A549 treated with AZD2906 at 1 μM for 4 hours (cell line): ENCODE data around the gene ZNF235. TPM values are rescaled to one million over a fixed set of nuclear protein-coding genes. Genes with fewer than 3 reads are reported as not detected.

Experiments
- total RNA-seq: library from RNA; stranded (reverse); fragments of 200-300 nt; extraction: Qiagen RNA extraction; gene quantifications from 5 replicates; pipeline ENCODE4 v1.2.3, GENCODE V29; 2022

Gene ZNF235
- total RNA-seq = 2.6 to 3.4 TPM (median 2.8 TPM) in 5 replicates

GRCh38 chr19:44304659-44305193 is at the start of gene ZNF235:
Gene ZNF235, minus strand, starts transcription at chr19:44305025. Its CDS starts 1,621 bp downstream, at chr19:44303404.

Other genes with a start within 250 kb of the ZNF235 start
- 0.30 to 0.55 TPM (median 0.38 TPM) in 5 replicates for gene ZNF284, start 232.9 kb downstream of the ZNF235 start, total RNA-seq
- 7.7 to 12.2 TPM (median 9.0 TPM) in 5 replicates for gene ZNF224, start 210.7 kb downstream of the ZNF235 start, total RNA-seq
- 2.2 to 3.7 TPM (median 2.6 TPM) in 5 replicates for gene ZNF225, start 191.6 kb downstream of the ZNF235 start, total RNA-seq
- 1.4 to 2.3 TPM (median 2.0 TPM) in 5 replicates for gene ZNF234, start 163.5 kb downstream of the ZNF235 start, total RNA-seq
- gene ZNF226, start 139.9 kb downstream of the ZNF235 start, total RNA-seq = 17.2 to 21.5 TPM (median 18.9 TPM) in 5 replicates
- gene ZNF227, start 92.5 kb downstream of the ZNF235 start, total RNA-seq = 9.7 to 12.9 TPM (median 10.0 TPM) in 5 replicates
- gene ZNF233, start 45.1 kb downstream of the ZNF235 start, total RNA-seq = 0.40 to 0.79 TPM (median 0.50 TPM) in 5 replicates
- gene ZNF112, start 51.7 kb upstream of the ZNF235 start, total RNA-seq = 1.6 to 2.3 TPM (median 1.8 TPM) in 5 replicates
- gene ZNF285, start 96.6 kb upstream of the ZNF235 start, total RNA-seq = 1.6 to 2.3 TPM (median 2.1 TPM) in 5 replicates
- gene ZNF229, start 143.4 kb upstream of the ZNF235 start, total RNA-seq = 2.3 to 3.2 TPM (median 2.3 TPM) in 5 replicates
- gene ZNF180, start 195.5 kb upstream of the ZNF235 start, total RNA-seq = 7.3 to 9.2 TPM (median 7.5 TPM) in 5 replicates
- 0.03 to 0.05 TPM (median 0.05 TPM) in 3 of 5 replicates, not detected in the others for gene CEACAM20, start 224.7 kb upstream of the ZNF235 start, total RNA-seq